ENCODE data around the gene TMEM184B.

GRCh38 chr22:38230916-38231315 is 41.9 kb downstream of the TMEM184B start:
- TF ChIP-seq POLR2A (IDR thresholded peaks at IDR 0.05) (no peak), CTCF (IDR thresholded peaks at IDR 0.05 in 8 of 11, conservative IDR thresholded peaks at IDR 0.05 in 3 of 11) (no peak), POLR2AphosphoS5 (IDR thresholded peaks at IDR 0.05) (peak in 1 of 3 donors; percentile 52)

Data from spleen (tissue), 7 donors.